ENCODE measurements around the gene MTARC2. TPM values are rescaled to one million over a fixed set of nuclear protein-coding genes. Genes with fewer than 3 reads are reported as not detected.

The MTARC2 gene
- total and polyA plus RNA-seq, 10 of the 15 experiments (the other 5 are each of a cell fraction or from before 2014, with no cell fraction given), result 1.9 to 5.5 (median 3.3) TPM

- Histone ChIP-seq H3K4me2 (ENCODE audit: control insufficient read depth, insufficient read depth) (no peak overlapping the region), H3K4me3 (no peak overlapping the region), H3K36me3 (ENCODE audit: control insufficient read depth in 2 of 2, insufficient read depth in 2 of 2, low read length in 1 of 2) (no peaks in the 10 kb centered on the region), H3K27ac (ENCODE audit: control insufficient read depth, insufficient read depth) (no peak overlapping the region), H2AFZ (ENCODE audit: control insufficient read depth, low read depth, low read length) (no peak overlapping the region), H4K20me1 (ENCODE audit: control insufficient read depth, insufficient read depth) (no peaks in the 10 kb centered on the region), H3K4me1 (ENCODE audit: control insufficient read depth, insufficient read depth, low read length) (no peaks in the 10 kb centered on the region), H3K9ac (ENCODE audit: control insufficient read depth, insufficient read depth, low read length) (no peak overlapping the region), H3K79me2 (ENCODE audit: control insufficient read depth, insufficient read depth, low read length) (no peaks in the 10 kb centered on the region), H3K27me3 (replicated peaks in 1 of 2; ENCODE audit: control insufficient read depth in 2 of 2, insufficient read depth in 2 of 2, low read length in 1 of 2) (peaks cover 0 to 5% of the 10 kb centered on the region in 2 experiments; a peak in 3 of 4 replicates), H3K9me3 (replicated peaks; ENCODE audit: control insufficient read depth, insufficient read depth, low read length) (no peaks in the 10 kb centered on the region)
- WGBS (ENCODE audit: insufficient coverage, insufficient replicate concordance, low lambda C conversion rate, missing lambda C conversion rate), result 92% methylated on average over 4 of the region's 4 CpGs
- BruUV-seq (replicated peaks), result no TSS peak
- in situ Hi-C loops (cut with MboI), result no loop called here
- intact Hi-C loops (cut with micrococcal nuclease; ENCODE audit: unreplicated experiment), result no loop called here
- FAIRE-seq (no peak), ATAC-seq (no peak), DNase-seq (ENCODE audit: low read depth, low spot score) (no peak)
- CTCF ChIA-PET, result interaction anchor here (1.0 to 2.1 kb wide), 2 partner anchors 8 to 84 kb away, joined by 4 read pairs; no protein-coding TSS in a partner anchor
- RAD21 ChIA-PET (ENCODE audit: unreplicated experiment), result no interaction called here
- SMC1A ChIA-PET (ENCODE audit: uncharacterized antibody, unreplicated experiment), result no interaction called here
- TF ChIP-seq ZBTB40 (IDR thresholded peaks at IDR 0.05; ENCODE audit: borderline replicate concordance), result no peak
- no peak for TF ChIP-seq SIN3A (IDR thresholded peaks at IDR 0.05; ENCODE audit: low read depth, low read length)
- no peak for TF ChIP-seq HDGF (IDR thresholded peaks at IDR 0.05)
- TF ChIP-seq YBX1 (IDR thresholded peaks at IDR 0.05), result no peak
- no peak for TF ChIP-seq POLR2AphosphoS2 (IDR thresholded peaks at IDR 0.05; ENCODE audit: low read depth, low read length)
- TF ChIP-seq RUNX3 (IDR thresholded peaks at IDR 0.05; ENCODE audit: low read length), result no peak
- no peak for TF ChIP-seq KDM1A (IDR thresholded peaks at IDR 0.05; ENCODE audit: borderline replicate concordance)
- TF ChIP-seq POU2F2 (IDR thresholded peaks at IDR 0.05; ENCODE audit: borderline replicate concordance, low read depth, low read length), result no peak
- TF ChIP-seq HDAC2 (IDR thresholded peaks at IDR 0.05), result no peak
- TF ChIP-seq STAT3 (IDR thresholded peaks at IDR 0.05; ENCODE audit: low read depth, low read length), result no peak
- TF ChIP-seq RBBP5 (conservative IDR thresholded peaks at IDR 0.05), result no peak
- TF ChIP-seq MTA3 (IDR thresholded peaks at IDR 0.05; ENCODE audit: borderline replicate concordance, low read length), result no peak
- no peak for TF ChIP-seq ZBTB11 (CRISPR knock-in tag; IDR thresholded peaks at IDR 0.05)
- TF ChIP-seq TCF7 (IDR thresholded peaks at IDR 0.05; ENCODE audit: borderline replicate concordance), result no peak
- no peak for TF ChIP-seq IRF5 (IDR thresholded peaks at IDR 0.05; ENCODE audit: borderline replicate concordance)
- no peak for TF ChIP-seq BCL11A (IDR thresholded peaks at IDR 0.05; ENCODE audit: low read depth, low read length)
- TF ChIP-seq EZH2 (IDR thresholded peaks at IDR 0.05; ENCODE audit: borderline replicate concordance, control insufficient read depth, low read depth, low read length), result no peak
- no peak for TF ChIP-seq POLR2AphosphoS5 (IDR thresholded peaks at IDR 0.05; ENCODE audit: low read length)
- POLR2A ChIA-PET, result no interaction called here
Measured at GRCh38 chr1:220784751-220785150, 36.6 kb downstream of the MTARC2 start.

Measured in GM12878 (cell line).